ENCODE results near the gene NDOR1. TPM values are rescaled to one million over a fixed set of nuclear protein-coding genes. Genes with fewer than 3 reads are reported as not detected.

NDOR1 gene
- total RNA-seq, 2 donors from 2014 or later: 6.7 to 8.1 TPM

DNA sequence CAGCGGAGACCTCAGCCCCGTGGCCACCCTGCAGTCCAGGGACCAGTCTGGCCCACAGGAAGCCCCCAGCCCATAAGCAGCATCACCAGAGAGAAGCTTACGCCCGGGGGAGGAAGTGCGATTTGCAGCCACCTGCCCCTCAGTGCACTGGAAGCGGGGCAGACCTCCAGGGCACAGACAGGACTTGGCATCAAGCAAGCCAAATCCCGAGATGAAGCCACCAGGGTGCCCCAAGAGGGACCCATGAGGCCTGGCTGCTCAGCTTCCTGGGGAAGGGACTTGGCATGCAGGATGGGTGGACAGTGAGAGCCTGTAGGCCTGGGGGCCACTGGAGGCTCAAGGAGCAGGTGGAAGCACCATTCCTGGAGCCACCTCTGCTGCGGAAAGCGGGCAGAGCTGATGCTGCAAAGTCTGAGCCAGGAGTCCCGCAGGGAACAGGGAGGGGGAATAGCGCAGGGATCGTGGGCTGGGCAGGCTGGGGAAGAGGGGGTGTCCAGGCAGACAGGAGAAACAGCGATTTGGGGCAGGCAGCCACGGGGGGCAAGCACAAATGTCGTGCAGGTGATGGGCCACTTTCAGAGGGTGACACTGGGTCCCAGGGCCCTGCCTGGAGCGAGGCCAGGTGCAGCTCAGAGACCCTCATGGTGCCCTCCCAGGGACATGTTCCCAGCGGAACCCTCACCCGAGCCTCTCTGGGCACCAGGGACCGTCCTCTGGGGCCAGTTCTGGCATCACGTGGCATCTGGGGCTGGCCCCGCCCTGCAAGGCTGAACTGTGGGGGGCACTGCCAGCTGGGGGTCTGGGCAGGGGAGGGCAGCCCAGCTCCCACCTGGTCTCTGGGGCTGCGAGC, 38.9 kb upstream of the NDOR1 start:
- no peak for DNase-seq (ENCODE audit: low spot score)
- intact Hi-C loops (cut with DNase I): no loop called here

DNA sequence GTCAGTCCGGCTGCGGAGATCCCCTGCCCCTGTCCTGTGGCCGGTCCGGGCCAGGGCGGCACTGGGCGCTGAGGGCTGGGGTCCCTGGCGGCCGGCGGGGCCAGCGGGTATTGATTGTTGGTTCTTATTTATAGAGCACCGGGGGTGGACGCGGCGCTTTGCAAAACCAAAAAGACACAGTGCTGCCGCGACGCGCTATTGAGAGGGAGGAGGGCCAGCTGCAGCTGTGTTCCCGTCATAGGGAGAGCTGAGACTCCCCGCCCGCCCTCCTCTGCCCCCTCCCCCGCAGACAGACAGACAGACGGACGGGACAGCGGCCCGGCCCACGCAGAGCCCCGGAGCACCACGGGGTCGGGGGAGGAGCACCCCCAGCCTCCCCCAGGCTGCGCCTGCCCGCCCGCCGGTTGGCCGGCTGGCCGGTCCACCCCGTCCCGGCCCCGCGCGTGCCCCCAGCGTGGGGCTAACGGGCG, 38.2 kb upstream of the NDOR1 start:
- intact Hi-C loops (cut with DNase I): no loop called here
- DNase-seq (ENCODE audit: low spot score): no peak

DNA sequence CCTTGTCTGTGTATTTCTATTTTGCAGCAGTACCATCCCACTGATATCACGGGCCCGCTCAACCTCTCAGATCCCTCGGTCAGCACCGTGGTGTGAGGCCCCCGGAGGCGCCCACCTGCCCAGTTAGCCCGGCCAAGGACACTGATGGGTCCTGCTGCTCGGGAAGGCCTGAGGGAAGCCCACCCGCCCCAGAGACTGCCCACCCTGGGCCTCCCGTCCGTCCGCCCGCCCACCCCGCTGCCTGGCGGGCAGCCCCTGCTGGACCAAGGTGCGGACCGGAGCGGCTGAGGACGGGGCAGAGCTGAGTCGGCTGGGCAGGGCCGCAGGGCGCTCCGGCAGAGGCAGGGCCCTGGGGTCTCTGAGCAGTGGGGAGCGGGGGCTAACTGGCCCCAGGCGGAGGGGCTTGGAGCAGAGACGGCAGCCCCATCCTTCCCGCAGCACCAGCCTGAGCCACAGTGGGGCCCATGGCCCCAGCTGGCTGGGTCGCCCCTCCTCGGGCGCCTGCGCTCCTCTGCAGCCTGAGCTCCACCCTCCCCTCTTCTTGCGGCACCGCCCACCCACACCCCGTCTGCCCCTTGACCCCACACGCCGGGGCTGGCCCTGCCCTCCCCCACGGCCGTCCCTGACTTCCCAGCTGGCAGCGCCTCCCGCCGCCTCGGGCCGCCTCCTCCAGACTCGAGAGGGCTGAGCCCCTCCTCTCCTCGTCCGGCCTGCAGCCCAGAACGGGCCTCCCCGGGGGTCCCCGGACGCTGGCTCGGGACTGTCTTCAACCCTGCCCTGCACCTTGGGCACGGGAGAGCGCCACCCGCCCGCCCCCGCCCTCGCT, 37.5 kb upstream of the NDOR1 start:
- intact Hi-C loops (cut with DNase I): no loop called here
- DNase-seq (ENCODE audit: low spot score): no peak

DNA sequence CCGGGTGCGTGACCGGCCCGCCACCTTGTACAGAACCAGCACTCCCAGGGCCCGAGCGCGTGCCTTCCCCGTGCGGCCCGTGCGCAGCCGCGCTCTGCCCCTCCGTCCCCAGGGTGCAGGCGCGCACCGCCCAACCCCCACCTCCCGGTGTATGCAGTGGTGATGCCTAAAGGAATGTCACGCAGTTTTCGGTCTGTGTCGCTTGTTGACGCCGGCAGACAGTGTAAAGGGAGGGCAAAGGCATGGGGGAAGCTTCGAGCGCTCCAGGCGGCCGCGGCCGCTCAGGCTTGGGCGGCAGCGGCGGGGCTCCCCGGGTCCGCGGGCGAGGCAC, 37.0 kb upstream of the NDOR1 start:
- intact Hi-C loops (cut with DNase I): no loop called here
- DNase-seq (ENCODE audit: low spot score): no peak

DNA sequence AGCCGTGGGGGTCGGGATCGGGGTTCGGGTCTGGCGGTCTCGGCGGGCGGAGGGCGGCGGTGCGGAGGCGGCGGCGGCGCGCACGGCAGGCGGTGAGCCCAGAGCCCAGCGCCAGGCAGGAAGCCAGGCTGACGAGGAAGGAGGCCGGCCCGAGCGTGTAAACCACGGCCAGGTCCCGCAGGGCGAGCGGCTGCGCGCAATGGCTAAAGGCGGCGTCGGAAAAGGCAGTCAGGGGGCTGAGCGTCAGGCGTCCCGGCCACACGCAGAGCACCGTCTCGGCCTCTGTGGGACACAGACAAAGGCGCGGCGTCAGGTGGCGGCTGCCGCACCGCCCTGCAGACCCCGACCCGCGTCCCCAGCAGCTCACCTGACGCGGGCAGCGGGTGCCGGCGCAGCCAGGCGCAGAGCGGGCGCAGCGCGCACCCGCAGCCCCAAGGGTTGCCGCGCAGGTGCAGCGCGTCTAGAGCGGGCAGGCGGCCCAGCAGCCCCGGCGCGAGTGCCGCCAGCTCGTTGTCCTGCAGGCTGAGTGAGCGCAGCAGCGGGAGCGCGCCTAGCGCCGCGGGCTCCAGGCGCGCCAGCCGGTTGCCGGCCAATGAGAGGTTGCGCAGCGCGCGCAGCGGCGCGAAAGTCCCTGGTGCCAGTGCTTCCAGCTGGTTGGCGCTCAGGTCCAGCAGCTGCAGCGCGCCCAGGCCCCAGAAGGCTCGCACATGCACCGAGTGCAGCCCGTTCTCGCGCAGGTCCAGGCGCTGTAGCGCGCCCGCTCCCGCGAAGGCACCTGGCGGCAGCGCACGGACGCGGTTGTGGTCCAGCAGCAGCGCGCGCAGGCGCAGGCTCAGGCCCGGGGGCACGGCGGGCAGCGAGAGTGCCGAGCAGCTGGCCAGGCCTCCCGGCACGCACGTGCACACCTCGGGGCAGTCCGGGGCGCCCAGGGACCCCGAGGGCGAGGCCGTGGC, 36.3 kb upstream of the NDOR1 start:
- intact Hi-C loops (cut with DNase I): no loop called here

DNA sequence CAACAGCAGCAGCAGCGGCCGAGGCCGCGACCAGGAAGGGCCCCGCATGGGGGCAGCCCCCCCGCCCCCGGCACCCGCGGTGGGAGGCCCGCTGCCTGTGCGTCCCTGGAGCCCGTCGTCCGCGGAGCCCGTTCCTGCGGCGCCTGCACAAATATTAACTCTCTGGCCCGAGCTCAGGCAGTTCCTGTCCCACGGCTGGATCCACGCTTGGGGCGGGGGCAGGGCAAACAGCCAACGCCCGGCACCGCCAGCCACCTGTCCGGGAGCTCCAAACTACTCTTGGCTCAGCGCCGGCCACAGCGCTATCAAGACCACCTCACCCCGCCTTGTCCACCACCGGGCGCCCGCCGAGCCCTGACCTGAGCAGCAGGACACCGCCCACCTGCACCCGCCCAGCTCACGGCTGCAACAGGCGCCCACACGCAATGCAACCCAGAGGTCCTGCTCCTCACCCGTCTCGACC, 35.6 kb upstream of the NDOR1 start, which contains the start of gene LRRC26:
Gene LRRC26, minus strand, starts transcription at position 156 of the 463 bp plus-strand sequence. Its CDS starts 108 bp downstream, at position 48.
- no peak for DNase-seq (ENCODE audit: low spot score)
- intact Hi-C loops (cut with DNase I): no loop called here

More for the DNA sequence above, 36.3 kb upstream of the NDOR1 start:
- no peak for DNase-seq (ENCODE audit: low spot score)

DNA sequence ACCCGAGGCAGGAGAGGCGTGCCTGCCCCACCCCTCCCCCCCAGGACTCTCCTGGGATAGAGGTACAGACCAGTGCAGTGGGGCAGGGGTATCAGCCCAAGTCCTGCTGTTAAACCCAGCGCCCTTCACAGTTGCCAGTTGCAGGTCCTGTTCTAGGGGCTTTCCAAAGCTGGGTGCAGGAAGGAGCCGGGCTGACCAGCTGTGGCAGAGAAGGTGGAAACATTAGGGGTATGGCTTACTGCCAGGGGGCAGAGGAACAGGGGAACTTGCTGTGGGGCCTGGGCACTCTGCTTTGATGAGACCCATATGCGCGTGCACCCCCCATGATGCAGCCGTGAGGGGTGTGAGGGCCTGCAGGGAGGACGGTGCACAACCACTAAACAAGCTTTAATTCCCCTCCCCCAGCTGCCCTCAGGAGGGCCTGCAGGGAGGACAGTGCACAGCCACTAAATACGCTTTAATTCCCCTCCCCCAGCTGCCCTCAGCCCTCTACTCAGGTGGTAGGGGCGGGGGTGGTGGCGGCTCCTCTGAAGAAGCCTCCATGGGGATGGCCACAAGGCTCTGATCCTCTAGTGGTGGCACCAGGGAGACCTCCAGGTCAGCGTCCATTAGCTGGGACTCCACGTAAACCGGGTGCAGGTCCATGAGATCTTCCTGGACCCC, 34.9 kb upstream of the NDOR1 start:
- no peak for DNase-seq (ENCODE audit: low spot score)
- intact Hi-C loops (cut with DNase I): no loop called here

DNA sequence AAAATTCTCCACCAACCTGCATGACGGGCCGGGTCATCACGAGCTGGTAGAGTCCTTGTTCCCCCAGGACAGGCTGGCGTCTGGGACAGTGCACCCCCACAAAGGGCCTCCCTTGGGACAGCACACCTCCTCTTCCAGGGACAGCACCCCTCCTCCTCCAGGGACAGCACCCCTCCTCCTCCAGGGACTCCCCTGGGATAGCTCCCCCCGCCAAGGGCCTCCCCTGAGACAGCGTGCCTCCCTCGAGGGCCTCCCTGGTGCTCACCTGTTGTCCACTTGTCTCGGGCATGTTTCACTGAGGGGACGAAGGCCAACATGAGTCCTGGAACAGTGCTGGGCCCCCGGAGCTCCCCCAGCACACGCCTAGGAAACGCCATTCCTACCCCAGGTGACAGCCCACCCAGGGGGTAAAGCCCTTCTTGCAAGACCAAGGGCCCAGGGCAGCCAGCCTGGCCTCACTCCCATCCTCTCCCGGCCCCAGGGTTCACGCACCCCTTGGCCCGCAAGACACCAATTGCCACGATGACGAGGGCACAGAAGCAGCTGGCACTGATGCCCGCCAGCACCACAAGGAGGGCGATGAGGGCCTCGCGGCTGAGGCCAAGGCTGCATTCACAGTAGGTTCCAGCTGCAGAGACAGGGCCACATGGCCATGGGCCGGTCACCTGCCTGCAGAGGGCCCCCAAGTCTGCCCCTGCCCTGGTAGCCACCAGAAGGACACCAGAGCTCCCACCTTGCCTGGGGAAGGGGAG, 34.2 kb upstream of the NDOR1 start:
- intact Hi-C loops (cut with DNase I): no loop called here
- no peak for DNase-seq (ENCODE audit: low spot score)

DNA sequence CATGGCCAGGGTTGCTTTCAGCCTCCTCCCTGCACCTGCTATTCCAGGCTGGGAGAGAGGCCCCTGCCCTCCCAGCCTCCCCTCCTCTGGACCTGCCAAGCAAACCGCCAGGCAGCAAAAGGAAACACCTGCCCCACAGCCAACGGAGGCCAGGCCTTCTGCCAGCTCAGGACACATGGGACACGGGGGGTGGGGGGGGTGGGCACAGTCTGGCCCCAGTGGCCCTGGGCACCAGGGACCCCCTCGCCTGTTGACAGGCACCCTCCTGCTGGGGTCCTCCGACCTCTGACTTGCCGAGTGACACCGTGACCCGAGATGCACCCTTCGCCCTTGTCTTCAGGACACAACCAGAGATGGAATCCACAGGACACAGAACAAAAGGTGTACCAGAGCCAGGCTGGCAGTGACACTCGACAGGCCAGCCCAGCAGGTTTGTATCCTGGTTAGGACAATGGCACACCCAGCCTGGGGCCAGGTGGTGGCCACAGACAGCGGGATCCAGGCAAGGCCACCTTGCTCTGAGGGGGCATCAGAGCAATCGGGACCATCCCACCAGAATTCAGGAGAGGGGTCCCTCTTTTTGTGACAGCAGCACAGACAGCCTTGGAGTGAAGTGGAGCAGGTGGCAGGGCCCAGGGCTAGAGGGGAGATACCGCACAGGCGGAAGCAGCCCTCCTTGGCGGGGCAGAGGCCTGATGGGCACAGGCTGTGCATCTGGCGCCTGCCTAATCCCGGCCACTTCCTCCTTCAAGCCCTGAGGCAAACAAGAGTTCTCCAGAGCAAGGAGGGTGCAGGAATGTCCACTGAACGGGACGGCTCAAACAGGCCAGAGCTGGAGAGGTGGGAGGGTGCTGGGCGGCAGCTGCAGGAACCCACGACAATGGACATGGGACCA, 32.4 kb upstream of the NDOR1 start:
- DNase-seq (ENCODE audit: low spot score): no peak

DNA sequence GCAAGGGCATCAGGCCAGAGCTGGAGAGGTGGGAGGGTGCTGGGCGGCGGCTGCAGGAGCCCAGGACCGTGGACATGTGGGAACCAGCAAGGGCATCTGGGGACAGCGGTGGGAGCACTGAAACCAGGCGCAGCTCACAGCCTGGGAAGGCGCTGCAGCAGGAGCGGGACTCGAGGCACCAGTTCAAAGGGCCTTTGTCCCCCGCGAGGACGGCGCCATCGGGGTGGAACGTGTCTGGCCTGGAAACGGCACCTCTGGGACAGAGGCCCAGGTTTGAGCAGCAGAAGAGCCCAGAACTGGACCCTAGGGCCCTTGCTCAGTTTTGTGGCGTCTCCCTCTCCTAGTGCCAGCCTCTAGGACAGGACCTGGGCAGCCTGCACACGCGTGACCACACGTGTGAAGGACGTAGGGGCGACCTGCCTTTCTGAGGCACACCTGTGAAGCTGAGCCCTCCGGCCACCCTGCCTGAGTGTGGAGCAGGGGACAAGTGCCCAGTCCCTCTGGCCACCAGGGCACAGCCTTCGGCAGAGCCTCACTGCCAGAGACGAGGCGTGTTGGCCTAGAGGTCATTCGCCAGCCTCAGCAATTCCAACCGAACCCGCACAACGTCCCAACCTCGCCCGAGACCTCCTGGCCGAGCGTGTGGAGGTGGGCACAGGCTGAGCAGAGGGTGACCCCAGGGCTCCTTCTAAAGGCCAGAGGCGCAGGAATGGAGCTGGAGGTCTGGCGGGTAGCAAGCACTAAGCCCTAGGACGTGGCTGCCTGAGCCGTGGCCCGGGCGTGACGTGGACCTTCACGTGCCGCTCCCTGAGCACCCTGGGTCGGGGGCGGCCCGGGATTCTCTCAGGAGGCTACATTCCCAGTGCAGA, 31.5 kb upstream of the NDOR1 start:
- intact Hi-C loops (cut with DNase I): no loop called here
- DNase-seq (ENCODE audit: low spot score): no peak

More for the DNA sequence above, 32.4 kb upstream of the NDOR1 start:
- intact Hi-C loops (cut with DNase I): no loop called here

DNA sequence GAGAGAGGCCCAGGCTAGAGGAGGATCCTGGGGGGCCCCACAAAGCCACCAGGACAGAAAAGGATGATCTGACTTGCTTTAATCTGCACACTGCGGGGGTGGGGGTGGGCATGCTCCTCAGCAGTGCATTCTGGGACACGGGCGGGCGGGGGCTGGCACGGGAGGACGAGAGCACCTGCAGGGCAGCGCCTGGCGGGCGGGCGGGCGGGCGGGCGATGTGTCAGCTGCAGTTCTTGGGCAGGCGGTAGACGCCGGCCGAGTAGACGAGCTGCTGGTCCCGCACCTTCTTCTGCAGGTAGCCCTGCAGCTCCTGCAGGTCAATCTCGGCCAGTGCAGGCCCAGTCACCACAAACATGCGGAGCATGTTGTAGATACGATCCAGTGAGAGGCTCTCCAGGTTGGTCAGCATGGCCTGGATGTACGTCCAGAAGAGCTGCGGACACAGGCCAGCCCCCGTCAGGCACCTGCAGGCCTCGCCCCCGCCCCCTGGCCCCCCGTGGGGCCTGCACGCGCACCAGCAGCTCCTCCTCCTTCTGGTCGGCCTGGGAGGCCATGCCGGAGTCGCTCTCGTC, 30.7 kb upstream of the NDOR1 start:
- no peak for DNase-seq (ENCODE audit: low spot score)
- intact Hi-C loops (cut with DNase I): no loop called here

DNA sequence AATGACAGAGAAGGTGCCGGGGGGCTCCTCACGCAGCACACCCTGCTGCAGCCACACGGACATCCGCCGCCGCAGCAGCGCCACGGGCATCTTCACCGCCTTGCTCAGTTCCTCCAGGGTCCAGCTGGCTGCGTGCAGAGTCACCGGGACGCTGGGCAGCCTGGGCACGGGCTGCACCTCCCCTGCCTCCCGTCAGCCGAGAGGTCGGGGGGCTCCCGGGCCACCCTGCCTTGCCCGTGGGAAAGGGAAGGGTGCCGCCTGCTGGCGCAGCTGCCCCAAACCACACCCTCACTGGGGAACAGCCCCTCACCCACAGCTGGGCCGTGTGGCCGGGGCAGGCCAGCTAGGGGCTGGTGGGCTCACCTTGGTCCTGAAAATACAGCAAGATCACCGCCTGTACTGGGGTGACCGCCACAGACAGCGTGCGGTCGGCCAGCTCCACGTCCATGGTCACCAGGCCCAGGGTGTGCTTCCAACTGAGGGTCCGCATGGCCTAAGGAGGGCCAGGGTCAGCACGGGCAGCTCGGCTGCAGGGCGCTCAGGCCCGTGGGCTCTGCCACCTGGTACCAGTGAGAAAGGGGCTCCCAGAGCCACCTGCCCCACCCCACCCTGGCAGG, 30.0 kb upstream of the NDOR1 start:
- no peak for DNase-seq (ENCODE audit: low spot score)
- intact Hi-C loops (cut with DNase I): no loop called here

DNA sequence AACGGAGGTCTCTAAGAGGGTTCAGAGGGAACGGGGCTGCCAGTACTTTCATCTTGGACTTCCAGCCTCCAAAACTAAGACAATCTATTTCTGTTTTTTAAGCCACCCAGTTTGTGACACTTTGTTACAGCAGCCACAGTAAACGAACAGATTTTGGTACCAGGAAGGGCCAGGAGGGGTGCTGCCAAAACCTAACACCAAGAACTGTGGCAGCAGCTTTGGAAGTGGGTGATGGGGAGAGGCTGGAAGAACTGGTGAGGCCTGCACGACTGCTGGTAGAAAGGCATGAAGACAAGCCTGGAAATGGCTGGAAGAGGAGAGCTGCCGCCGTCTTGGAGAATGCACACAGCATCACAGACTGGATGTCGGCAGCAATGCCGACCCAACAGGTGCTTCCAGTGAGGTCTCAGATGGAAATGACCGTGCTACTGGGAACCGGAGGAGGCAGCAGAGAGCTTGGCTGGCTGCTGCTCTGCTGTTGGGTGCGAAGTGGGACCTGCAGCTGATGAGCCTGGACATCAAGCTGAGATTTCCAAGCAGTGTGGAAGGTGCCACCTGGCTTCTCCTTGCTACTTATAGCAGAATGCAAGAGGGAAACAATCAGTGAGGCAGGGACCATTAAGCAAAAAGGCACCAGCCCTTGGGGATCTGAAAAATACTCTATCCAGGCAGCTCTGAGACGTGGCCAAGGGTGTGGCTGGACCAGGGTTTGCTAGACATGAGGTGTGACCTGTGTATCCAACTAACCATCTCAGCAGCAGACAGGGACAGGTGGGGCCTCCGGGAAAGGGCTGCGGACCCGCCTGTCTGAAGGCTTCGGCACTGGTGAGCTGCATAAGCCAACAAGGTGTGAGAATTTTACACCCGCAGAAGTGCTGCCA, 29.0 kb upstream of the NDOR1 start:
- intact Hi-C loops (cut with DNase I): no loop called here
- DNase-seq (ENCODE audit: low spot score): no peak

DNA sequence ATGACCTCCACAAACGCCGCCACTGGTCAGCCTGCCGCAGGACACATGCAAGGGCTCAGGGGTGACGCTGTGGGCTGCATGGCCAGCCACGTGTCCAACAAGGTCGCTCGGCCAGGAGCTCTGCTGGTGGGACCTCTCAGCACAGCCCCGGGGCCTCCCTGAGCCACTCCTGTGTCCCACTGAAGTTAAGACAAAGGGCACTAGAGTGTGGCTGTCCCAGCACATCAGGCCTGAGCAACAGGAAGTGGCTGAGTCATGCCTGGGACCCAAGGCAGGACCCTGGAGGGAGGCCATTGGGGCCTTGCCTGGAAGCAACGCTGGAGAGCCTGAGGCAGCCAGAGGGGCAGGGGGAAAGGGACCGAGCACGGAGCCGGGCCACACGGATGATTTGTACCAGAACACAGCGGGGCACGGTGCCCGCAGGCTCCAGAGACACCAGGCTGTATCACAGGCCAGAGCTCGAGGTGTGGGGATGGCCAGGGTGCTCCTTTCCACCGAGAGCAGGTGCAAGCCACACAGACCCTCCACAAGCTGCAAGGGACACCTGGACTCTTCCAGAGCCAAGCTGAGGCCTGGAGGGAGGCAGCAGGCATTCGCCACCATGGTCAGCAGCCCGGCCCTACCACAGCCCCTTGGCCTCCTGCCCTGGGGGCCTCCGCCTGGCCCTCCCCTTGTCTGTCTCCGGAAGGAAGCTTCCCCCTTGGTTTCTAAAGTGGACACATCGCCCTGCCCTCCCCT, 27.1 kb upstream of the NDOR1 start:
- DNase-seq (ENCODE audit: low spot score): no peak
- intact Hi-C loops (cut with DNase I): no loop called here
